ENCODE measurements around the gene SEMA6D. TPM values are rescaled to one million over a fixed set of nuclear protein-coding genes. Genes with fewer than 3 reads are reported as not detected.

Gene SEMA6D
- polyA plus RNA-seq, 1 donor (not counting 4 experiments of a cell fraction or from before 2014, with no cell fraction given): 0.67 TPM

DNA sequence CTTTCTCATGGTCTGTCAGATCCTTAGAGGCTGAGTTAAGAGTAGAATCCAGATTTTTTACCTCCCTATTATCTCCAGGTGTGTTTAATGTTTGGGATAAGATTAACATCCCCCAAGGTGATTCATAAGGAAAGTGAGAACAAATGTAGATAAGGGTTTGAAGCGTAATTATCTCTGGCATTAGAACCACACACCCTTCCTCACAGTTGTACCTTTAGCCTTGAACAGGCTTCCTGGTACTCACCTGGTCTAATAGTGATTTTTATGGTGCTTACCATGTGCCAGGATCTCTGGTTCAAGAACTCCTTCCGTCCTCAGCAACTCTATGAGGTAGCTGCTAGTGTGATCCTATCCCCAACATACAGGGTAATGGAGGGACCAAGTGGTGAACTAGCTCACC, 27.7 kb downstream of the SEMA6D start:
- H3K9ac ChIP-seq (ENCODE audit: control insufficient read depth, extremely low read depth, insufficient read depth, low read length): no peak overlapping the region
- H3K4me1 ChIP-seq (ENCODE audit: control insufficient read depth, extremely low read depth, insufficient read depth, low read length): peaks cover 5% of the 10 kb centered on the region
- no peaks in the 10 kb centered on the region for H3K27me3 ChIP-seq (ENCODE audit: control insufficient read depth, extremely low read depth, insufficient read depth, low read length)
- TF ChIP-seq, protein P1, sequence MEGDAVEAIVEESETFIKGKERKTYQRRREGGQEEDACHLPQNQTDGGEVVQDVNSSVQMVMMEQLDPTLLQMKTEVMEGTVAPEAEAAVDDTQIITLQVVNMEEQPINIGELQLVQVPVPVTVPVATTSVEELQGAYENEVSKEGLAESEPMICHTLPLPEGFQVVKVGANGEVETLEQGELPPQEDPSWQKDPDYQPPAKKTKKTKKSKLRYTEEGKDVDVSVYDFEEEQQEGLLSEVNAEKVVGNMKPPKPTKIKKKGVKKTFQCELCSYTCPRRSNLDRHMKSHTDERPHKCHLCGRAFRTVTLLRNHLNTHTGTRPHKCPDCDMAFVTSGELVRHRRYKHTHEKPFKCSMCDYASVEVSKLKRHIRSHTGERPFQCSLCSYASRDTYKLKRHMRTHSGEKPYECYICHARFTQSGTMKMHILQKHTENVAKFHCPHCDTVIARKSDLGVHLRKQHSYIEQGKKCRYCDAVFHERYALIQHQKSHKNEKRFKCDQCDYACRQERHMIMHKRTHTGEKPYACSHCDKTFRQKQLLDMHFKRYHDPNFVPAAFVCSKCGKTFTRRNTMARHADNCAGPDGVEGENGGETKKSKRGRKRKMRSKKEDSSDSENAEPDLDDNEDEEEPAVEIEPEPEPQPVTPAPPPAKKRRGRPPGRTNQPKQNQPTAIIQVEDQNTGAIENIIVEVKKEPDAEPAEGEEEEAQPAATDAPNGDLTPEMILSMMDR (optimal IDR thresholded peaks at IDR 0.05 in 1 of 3, IDR thresholded peaks at IDR 0.05 in 1 of 3, conservative IDR thresholded peaks at IDR 0.05 in 1 of 3; ENCODE audit: extremely low read depth in 1 of 3, insufficient read depth in 2 of 3, low read length in 3 of 3): no peak
- no peak for TF ChIP-seq EZH2 (IDR thresholded peaks at IDR 0.05; ENCODE audit: low read length)
- no peak overlapping the region for H3K4me2 ChIP-seq (ENCODE audit: control insufficient read depth, extremely low read depth, insufficient read depth, low read depth, low read length)
- no peak overlapping the region for H3K4me3 ChIP-seq (ENCODE audit: control insufficient read depth in 2 of 3, extremely low read depth in 1 of 3, insufficient read depth in 2 of 3, low read depth in 1 of 3, low read length in 3 of 3)
- DNase-seq (ENCODE audit: low read depth, low spot score) (no peak), FAIRE-seq (no peak)
- no peaks in the 10 kb centered on the region for H3K79me2 ChIP-seq (ENCODE audit: control insufficient read depth, insufficient read depth, low read length)
- dilution Hi-C loops (cut with MboI; ENCODE audit: extremely low pct_ligation_motif_present, low sequenced_read_pairs): no loop called here
- no peaks in the 10 kb centered on the region for H3K36me3 ChIP-seq (ENCODE audit: control insufficient read depth in 2 of 2, extremely low read depth in 1 of 2, insufficient read depth in 2 of 2, low read length in 2 of 2)
- no peaks in the 10 kb centered on the region for H3K9me1 ChIP-seq (ENCODE audit: control insufficient read depth, extremely low read depth, insufficient read depth, low read length)
- no peaks in the 10 kb centered on the region for H3K9me3 ChIP-seq (ENCODE audit: control insufficient read depth, low read depth, low read length)
- H3K27ac ChIP-seq (ENCODE audit: control insufficient read depth, insufficient read depth, low read length): no peak overlapping the region
- H2AFZ ChIP-seq (ENCODE audit: control insufficient read depth, low read length): no peak overlapping the region
- H4K20me1 ChIP-seq (ENCODE audit: control insufficient read depth, extremely low read depth, insufficient read depth, low read length): no peaks in the 10 kb centered on the region

DNA sequence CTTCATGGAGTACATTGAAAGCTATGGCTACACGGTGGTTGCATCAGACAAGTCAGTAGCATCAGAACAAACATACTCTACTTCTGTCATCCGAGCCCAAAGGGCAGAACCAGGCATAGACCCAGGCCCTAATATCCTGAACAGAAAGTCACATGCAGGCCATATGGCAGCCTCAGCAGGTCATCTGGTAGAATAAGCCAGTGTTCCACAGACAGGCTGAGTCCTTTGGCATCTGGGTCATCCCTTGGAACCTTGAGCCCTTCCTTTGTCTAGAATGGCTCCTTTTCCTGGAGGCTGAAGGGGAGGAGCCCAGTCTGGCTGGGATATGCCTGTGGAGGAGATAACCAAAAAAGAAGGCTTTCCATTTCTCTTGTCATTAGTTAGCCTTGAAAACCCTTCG, 29.2 kb downstream of the SEMA6D start:
- dilution Hi-C loops (cut with MboI; ENCODE audit: extremely low pct_ligation_motif_present, low sequenced_read_pairs): no loop called here

More for the DNA sequence above, 29.2 kb downstream of the SEMA6D start:
- no peak overlapping the region for H3K4me3 ChIP-seq (ENCODE audit: control insufficient read depth in 2 of 3, extremely low read depth in 1 of 3, insufficient read depth in 2 of 3, low read depth in 1 of 3, low read length in 3 of 3)
- H3K9me1 ChIP-seq (ENCODE audit: control insufficient read depth, extremely low read depth, insufficient read depth, low read length): no peaks in the 10 kb centered on the region
- H3K4me2 ChIP-seq (ENCODE audit: control insufficient read depth, extremely low read depth, insufficient read depth, low read depth, low read length): no peak overlapping the region
- H3K27ac ChIP-seq (ENCODE audit: control insufficient read depth, insufficient read depth, low read length): no peak overlapping the region
- no peaks in the 10 kb centered on the region for H4K20me1 ChIP-seq (ENCODE audit: control insufficient read depth, extremely low read depth, insufficient read depth, low read length)
- TF ChIP-seq EZH2 (IDR thresholded peaks at IDR 0.05; ENCODE audit: low read length): no peak
- TF ChIP-seq, protein P1 (optimal IDR thresholded peaks at IDR 0.05 in 1 of 3, IDR thresholded peaks at IDR 0.05 in 1 of 3, conservative IDR thresholded peaks at IDR 0.05 in 1 of 3; ENCODE audit: extremely low read depth in 1 of 3, insufficient read depth in 2 of 3, low read length in 3 of 3): no peak
- H3K4me1 ChIP-seq (ENCODE audit: control insufficient read depth, extremely low read depth, insufficient read depth, low read length): peaks cover 20% of the 10 kb centered on the region
- no peak overlapping the region for H2AFZ ChIP-seq (ENCODE audit: control insufficient read depth, low read length)
- no peak for FAIRE-seq
- no peak overlapping the region for H3K9ac ChIP-seq (ENCODE audit: control insufficient read depth, extremely low read depth, insufficient read depth, low read length)
- H3K79me2 ChIP-seq (ENCODE audit: control insufficient read depth, insufficient read depth, low read length): no peaks in the 10 kb centered on the region
- no peaks in the 10 kb centered on the region for H3K9me3 ChIP-seq (ENCODE audit: control insufficient read depth, low read depth, low read length)
- no peak for DNase-seq (ENCODE audit: low read depth, low spot score)
- no peaks in the 10 kb centered on the region for H3K36me3 ChIP-seq (ENCODE audit: control insufficient read depth in 2 of 2, extremely low read depth in 1 of 2, insufficient read depth in 2 of 2, low read length in 2 of 2)
- H3K27me3 ChIP-seq (ENCODE audit: control insufficient read depth, extremely low read depth, insufficient read depth, low read length): no peaks in the 10 kb centered on the region
